H1 (cell line): ENCODE data around the gene FHIT. TPM values are rescaled to one million over a fixed set of nuclear protein-coding genes. Genes with fewer than 3 reads are reported as not detected.

Experiments used
- CTCF ChIA-PET: fragments of 300-600 bp; sonication (Branson Sonifier 250); formaldehyde crosslinking; loops from one replicate; lab custom pipeline; 2021; ENCODE audit not compliant: partially characterized antibody; lab: Charles Lee
- POLR2A ChIA-PET: fragments of 300-600 bp; sonication (Branson Sonifier 250); formaldehyde crosslinking; loops from one replicate; lab custom pipeline; 2021; ENCODE audit warnings: inconsistent platforms; ENCODE audit not compliant: partially characterized antibody; lab: Charles Lee
- DNase-seq, 2 experiments: peaks; one replicate each; pipeline versions ENCODE4 v3.0.0 to v3.0.0-alpha.2; 2010 to 2022; ENCODE audit warnings: low spot score in 2 of 2, low read depth in 1 of 2, mixed read lengths in 1 of 2
- FAIRE-seq: peaks from 2 replicates; lab custom pipeline; 2011; peaks lifted over from hg19 to GRCh38; lab: Jason Lieb, UNC
- H2AFZ ChIP-seq: 2 replicates; pipeline ENCODE4 v1.8.1; 2012; ENCODE audit warnings: low read length, inconsistent platforms
- H2AK5ac ChIP-seq: 2 replicates; pipeline ENCODE4 v1.6.1; 2013; ENCODE audit warnings: low read depth, low read length
- H2BK120ac ChIP-seq: replicated peaks from 2 replicates; pipeline ENCODE3; 2013; ENCODE audit warnings: low read depth, low read length, inconsistent platforms
- H2BK12ac ChIP-seq: 2 replicates; pipeline ENCODE4 v1.6.1; 2013; ENCODE audit warnings: low read depth, low read length
- H2BK15ac ChIP-seq: 2 replicates; pipeline ENCODE4 v1.6.1; 2013; ENCODE audit warnings: low read length
- H2BK20ac ChIP-seq: 2 replicates; pipeline ENCODE4 v1.6.1; 2013; ENCODE audit warnings: low read length
- H2BK5ac ChIP-seq: 2 replicates; pipeline ENCODE4 v1.6.1; 2013; ENCODE audit warnings: low read depth, low read length
- H3K14ac ChIP-seq: 2 replicates; pipeline ENCODE4 v1.6.1; 2013; ENCODE audit warnings: inconsistent platforms; ENCODE audit not compliant: insufficient read length
- H3K18ac ChIP-seq: 2 replicates; pipeline ENCODE4 v1.6.1; 2013; ENCODE audit warnings: low read length; ENCODE audit errors: extremely low read depth
- H3K23ac ChIP-seq: 2 replicates; pipeline ENCODE4 v1.6.1; 2013; ENCODE audit warnings: inconsistent platforms; ENCODE audit not compliant: insufficient read length
- H3K23me2 ChIP-seq: 2 replicates; pipeline ENCODE4 v1.6.1; 2013; ENCODE audit warnings: low read depth, low read length
- H3K27ac ChIP-seq: 2 replicates; pipeline ENCODE4 v1.6.1; 2011; ENCODE audit warnings: low read depth, low read length, inconsistent platforms
- H3K27me3 ChIP-seq, 4 experiments: replicated peaks in 1 of 4; 1 replicate in 1 of 4; 2 replicates in 3 of 4; pipeline versions ENCODE4 v1.6.1 to v1.8.1; 2011 to 2013; ENCODE audit warnings: low read length in 3 of 4, mild to moderate bottlenecking in 3 of 4, inconsistent platforms in 2 of 4, mixed read lengths in 2 of 4, moderate library complexity in 1 of 4; ENCODE audit not compliant: control insufficient read depth in 3 of 4, insufficient read depth in 3 of 4; ENCODE audit errors: extremely low read depth in 1 of 4
- H3K36me3 ChIP-seq, 4 experiments: 2 replicates each; pipeline versions ENCODE4 v1.6.1 to v1.8.1; 2011 to 2013; ENCODE audit warnings: mild to moderate bottlenecking in 4 of 4, low read length in 3 of 4, moderate library complexity in 2 of 4, control low read depth in 1 of 4, inconsistent platforms in 1 of 4; ENCODE audit not compliant: insufficient read depth in 4 of 4, control insufficient read depth in 2 of 4
- H3K4ac ChIP-seq: replicated peaks from 2 replicates; pipeline ENCODE3; 2013; ENCODE audit warnings: low read length, low read depth, mixed read lengths, inconsistent platforms; ENCODE audit not compliant: insufficient read length
- H3K4me1 ChIP-seq, 4 experiments: replicated peaks in 1 of 4; 1 replicate in 1 of 4; 2 replicates in 3 of 4; pipeline versions ENCODE4 v1.6.1 to v1.8.1; 2011 to 2013; ENCODE audit warnings: low read length in 3 of 4, inconsistent platforms in 2 of 4, mixed read lengths in 1 of 4; ENCODE audit not compliant: insufficient read depth in 4 of 4, control insufficient read depth in 3 of 4
- H3K4me2 ChIP-seq, 2 experiments: 2 replicates each; pipeline versions ENCODE4 v1.6.1 to v1.8.1; 2011 to 2013; ENCODE audit warnings: low read depth in 2 of 2, low read length in 2 of 2, control low read depth in 1 of 2, inconsistent platforms in 1 of 2, mild to moderate bottlenecking in 1 of 2; ENCODE audit not compliant: insufficient read depth in 1 of 2
- H3K4me3 ChIP-seq, 4 experiments: fragments of 200-600, 300-600 bp in 1 of 4; sonication (generic), shearing (Covaris generic), sonication (Bioruptor Twin) in 1 of 4; 2 replicates each; pipeline versions ENCODE4 v1.5.1 to v1.8.1; 2011 to 2016; ENCODE audit warnings: low read length in 4 of 4, low read depth in 3 of 4, control low read depth in 2 of 4, inconsistent platforms in 2 of 4, mild to moderate bottlenecking in 2 of 4, mixed read lengths in 1 of 4, moderate library complexity in 1 of 4; ENCODE audit not compliant: insufficient read depth in 2 of 4; ENCODE audit errors: extremely low read depth in 1 of 4
- H3K56ac ChIP-seq: replicated peaks from 2 replicates; pipeline ENCODE3; 2013; ENCODE audit warnings: low read depth, mild to moderate bottlenecking, mixed read lengths, low read length, inconsistent platforms; ENCODE audit not compliant: insufficient read length
- H3K79me1 ChIP-seq: 2 replicates; pipeline ENCODE4 v1.6.1; 2013; ENCODE audit warnings: low read depth, low read length, control low read depth
- H3K79me2 ChIP-seq, 2 experiments: 2 replicates each; pipeline versions ENCODE4 v1.6.1 to v1.8.1; 2012 to 2013; ENCODE audit warnings: low read length in 2 of 2, mild to moderate bottlenecking in 2 of 2, inconsistent platforms in 1 of 2; ENCODE audit not compliant: insufficient read depth in 2 of 2, control insufficient read depth in 1 of 2
- H3K9ac ChIP-seq, 4 experiments: replicated peaks in 1 of 4; 1 replicate in 1 of 4; 2 replicates in 3 of 4; pipeline versions ENCODE4 v1.6.1 to v1.8.1; 2011 to 2013; ENCODE audit warnings: low read depth in 3 of 4, low read length in 3 of 4, control low read depth in 2 of 4, mild to moderate bottlenecking in 2 of 4, moderate library complexity in 2 of 4, inconsistent platforms in 1 of 4; ENCODE audit errors: extremely low read depth in 1 of 4
- H3K9me3 ChIP-seq, 2 experiments: 2 replicates each; pipeline versions ENCODE4 v1.6.1 to v1.8.1; 2012 to 2013; ENCODE audit warnings: mild to moderate bottlenecking in 2 of 2, moderate library complexity in 2 of 2, control low read depth in 1 of 2, inconsistent platforms in 1 of 2, low read depth in 1 of 2, low read length in 1 of 2, mixed read lengths in 1 of 2; ENCODE audit not compliant: insufficient read depth in 2 of 2
- H4K20me1 ChIP-seq, 2 experiments: replicated peaks in 1 of 2; 2 replicates each; pipeline versions ENCODE3 to v1.8.1; 2011 to 2013; ENCODE audit warnings: inconsistent platforms in 2 of 2, low read length in 2 of 2, mild to moderate bottlenecking in 1 of 2; ENCODE audit not compliant: insufficient read depth in 2 of 2, control insufficient read depth in 1 of 2
- H4K5ac ChIP-seq: 2 replicates; pipeline ENCODE4 v1.6.1; 2013; ENCODE audit warnings: low read length, low read depth, mixed read lengths, inconsistent platforms; ENCODE audit not compliant: insufficient read length
- H4K8ac ChIP-seq: 2 replicates; pipeline ENCODE4 v1.8.0; 2013; ENCODE audit warnings: mild to moderate bottlenecking, moderate library complexity, low read length, inconsistent platforms; ENCODE audit not compliant: insufficient read depth; ENCODE audit errors: extremely low read depth
- H4K91ac ChIP-seq: replicated peaks from 2 replicates; pipeline ENCODE3; 2013; ENCODE audit warnings: low read length, mixed read lengths, inconsistent platforms; ENCODE audit not compliant: insufficient read length
- FOSL1 ChIP-seq: IDR thresholded peaks from 2 replicates; pipeline ENCODE4 v1.6.1; 2011; ENCODE audit warnings: mild to moderate bottlenecking, low read depth, low read length, moderate library complexity; ENCODE audit not compliant: insufficient read depth
- MAX ChIP-seq: IDR thresholded peaks from 2 replicates; pipeline ENCODE4 v1.6.1; 2012; ENCODE audit warnings: inconsistent platforms
- RNF2 ChIP-seq: fragments of 200-900, 300-1000 bp; sonication (generic); IDR thresholded peaks from 2 replicates; pipeline ENCODE4 v1.7.1; 2016; ENCODE audit warnings: borderline replicate concordance, low read depth, mild to moderate bottlenecking, antibody characterized with exemption, low read length; ENCODE audit not compliant: poor library complexity, severe bottlenecking; ENCODE audit errors: missing control alignments
- SIN3A ChIP-seq, 2 experiments: IDR thresholded peaks in 1 of 2; conservative IDR thresholded peaks in 1 of 2; 2 replicates each; pipeline ENCODE4 v1.6.1; 2011 to 2012; ENCODE audit warnings: low read length in 2 of 2, improper control_type of control experiment in 1 of 2, low read depth in 1 of 2, mild to moderate bottlenecking in 1 of 2
- SP4 ChIP-seq: IDR thresholded peaks from 2 replicates; pipeline ENCODE4 v1.6.1; 2012; ENCODE audit warnings: low read length, inconsistent platforms
- YY1 ChIP-seq: IDR thresholded peaks from 2 replicates; pipeline ENCODE4 v1.6.1; 2011; ENCODE audit warnings: low read depth, mild to moderate bottlenecking, low read length
- WGBS, 2 experiments: shearing (Covaris generic) in 1 of 2; methylation state at CpG; one replicate each; pipeline versions ENCODE4 v1.1.6 to v1.1.7; 2013 to 2015; ENCODE audit warnings: low lambda C conversion rate in 2 of 2, mixed read lengths in 2 of 2, inconsistent platforms in 1 of 2, low coverage in 1 of 2, missing lambda C conversion rate in 1 of 2; ENCODE audit not compliant: insufficient replicate concordance in 2 of 2, insufficient coverage in 1 of 2, insufficient read length in 1 of 2; ENCODE audit errors: extremely low coverage in 1 of 2, missing lambda C conversion rate in 1 of 2; 5-methylcytosine and 5-hydroxymethylcytosine counted together
- polyA plus RNA-seq, 7 experiments: library from polyadenylated mRNA; depleted of rRNA in 3 of 7; stranded (reverse) in 5 of 7; unstranded in 2 of 7; fragments of >200 nt in 5 of 7; fragments of 200-250 nt in 2 of 7; gene quantifications; 1 replicate in 5 of 7; 2 replicates in 1 of 7; 4 replicates in 1 of 7; pipeline versions ENCODE4 v1.2.1 to v1.2.3, GENCODE V29; 2011 to 2013; ENCODE audit warnings: missing spikeins in 2 of 7, mixed read lengths in 2 of 7
- total RNA-seq: library from RNA; stranded (reverse); fragmentation: NEBNext Ultra II Directional; extraction: Animal tissue kit (Norgen Biotek cat#: 25700); gene quantifications from 2 replicates; pipeline ENCODE4 v1.2.1, GENCODE V29; 2021

The FHIT gene
- total and polyA plus RNA-seq, 2 of the 8 experiments (the other 6 are each of a cell fraction or from before 2014, with no cell fraction given), result 1.2 to 3.2 TPM

GRCh38 chr3:59878038-59878427 is 1373.2 kb downstream of the FHIT start:
- H3K4me2 ChIP-seq, result no peak overlapping the region
- H3K4me3 ChIP-seq, result no peak overlapping the region
- no peaks in the 10 kb centered on the region for H3K4me1 ChIP-seq
- H2BK12ac ChIP-seq, result no peak overlapping the region
- no peak overlapping the region for H2AK5ac ChIP-seq
- no peak overlapping the region for H3K56ac ChIP-seq
- no peak overlapping the region for H3K14ac ChIP-seq
- no peaks in the 10 kb centered on the region for H3K79me1 ChIP-seq
- no peak overlapping the region for H2BK5ac ChIP-seq
- H3K36me3 ChIP-seq, result no peaks in the 10 kb centered on the region
- H4K8ac ChIP-seq, result no peak overlapping the region
- H3K27me3 ChIP-seq, result no peaks in the 10 kb centered on the region
- H3K9me3 ChIP-seq, result no peaks in the 10 kb centered on the region
- ChIA-PET POLR2A (no interaction called here), CTCF (no interaction called here)
- H4K91ac ChIP-seq, result no peak overlapping the region
- no peak overlapping the region for H2BK15ac ChIP-seq
- no peak overlapping the region for H2BK120ac ChIP-seq
- H3K23me2 ChIP-seq, result no peaks in the 10 kb centered on the region
- no peak overlapping the region for H2BK20ac ChIP-seq
- H4K20me1 ChIP-seq, result no peaks in the 10 kb centered on the region
- no peaks in the 10 kb centered on the region for H3K79me2 ChIP-seq
- no peak overlapping the region for H4K5ac ChIP-seq
- no peak overlapping the region for H2AFZ ChIP-seq
- no peak overlapping the region for H3K18ac ChIP-seq
- FAIRE-seq, result no peak
- H3K27ac ChIP-seq, result no peak overlapping the region
- no peak overlapping the region for H3K23ac ChIP-seq
- no peak for DNase-seq
- H3K9ac ChIP-seq, result no peak overlapping the region
- no peak for TF ChIP-seq RNF2
- no peak for TF ChIP-seq MAX
- no peak for TF ChIP-seq FOSL1
- no peak for TF ChIP-seq YY1
- no peak for TF ChIP-seq SP4
- TF ChIP-seq SIN3A (conservative IDR thresholded peaks at IDR 0.05 in 1 of 2, IDR thresholded peaks at IDR 0.05 in 1 of 2; ENCODE audit: low read depth in 1 of 2, low read length in 2 of 2), result no peak
- 95% methylated on average over 2 of the region's 2 CpGs; no CpG with 5 or more reads in 1 of the 2 experiments for WGBS, 2 experiments
- H3K4ac ChIP-seq, result no peak overlapping the region
